IMR-90 (cell line): Measurements from ENCODE around the gene ARHGEF6. TPM values are rescaled to one million over a fixed set of nuclear protein-coding genes. Genes with fewer than 3 reads are reported as not detected.

Experiments used
- ATAC-seq: fragments of 200-7000 bp; cut with Tn5 transposase; 2 replicates; pipeline ENCODE4 v1.9.1; 2020; ENCODE audit warnings: low read depth, mild to moderate bottlenecking, moderate library complexity
- BruUV-seq: library from RNA; stranded (reverse); fragments of 400-500 nt; replicated peaks from 2 replicates; lab custom pipeline; 2021; lab: Mats Ljungman, UMichigan
- CTCF ChIA-PET: fragments of 300-600 bp; formaldehyde crosslinking; extraction: SDS; loops from one replicate; lab custom pipeline; 2021; ENCODE audit warnings: antibody characterized with exemption; lab: Yijun Ruan, JAX
- POLR2A ChIA-PET: fragments of 300-600 bp; sonication (Branson Sonifier 250); formaldehyde crosslinking; loops from one replicate; lab custom pipeline; 2022; ENCODE audit warnings: antibody characterized with exemption; ENCODE audit not compliant: unreplicated experiment; lab: Charles Lee
- DNase-seq: peaks from one replicate; pipeline ENCODE4 v3.0.0; 2013
- H2AFZ ChIP-seq: replicated peaks from 2 replicates; pipeline ENCODE3; 2013; ENCODE audit warnings: low read length, mild to moderate bottlenecking; ENCODE audit not compliant: poor library complexity
- H2AK5ac ChIP-seq: 2 replicates; pipeline ENCODE4 v1.6.1; 2013; ENCODE audit warnings: low read depth, low read length, inconsistent platforms
- H2AK9ac ChIP-seq: replicated peaks from 2 replicates; pipeline ENCODE3; 2013; ENCODE audit warnings: mild to moderate bottlenecking, low read depth, low read length, moderate library complexity; ENCODE audit not compliant: poor library complexity
- H2BK120ac ChIP-seq: 2 replicates; pipeline ENCODE4 v1.6.1; 2013; ENCODE audit warnings: low read depth, low read length, inconsistent platforms
- H2BK15ac ChIP-seq: 3 replicates; pipeline ENCODE4 v1.6.1; 2013; ENCODE audit warnings: low read depth, low read length, inconsistent platforms
- H2BK20ac ChIP-seq: 2 replicates; pipeline ENCODE4 v1.6.1; 2013; ENCODE audit warnings: low read depth, mild to moderate bottlenecking, inconsistent platforms, low read length, moderate library complexity
- H2BK5ac ChIP-seq: 2 replicates; pipeline ENCODE4 v1.6.1; 2013; ENCODE audit warnings: mild to moderate bottlenecking, low read depth, low read length, inconsistent platforms; ENCODE audit not compliant: poor library complexity, severe bottlenecking
- H3K14ac ChIP-seq: replicated peaks from 2 replicates; pipeline ENCODE4 v1.6.1; 2013; ENCODE audit warnings: low read depth, low read length, inconsistent platforms
- H3K18ac ChIP-seq: 2 replicates; pipeline ENCODE4 v1.6.1; 2013; ENCODE audit warnings: low read depth, low read length, control low read depth
- H3K23ac ChIP-seq: 2 replicates; pipeline ENCODE4 v1.6.1; 2013; ENCODE audit warnings: low read depth, low read length, inconsistent platforms
- H3K27ac ChIP-seq: 2 replicates; pipeline ENCODE4 v1.5.1; 2013; ENCODE audit warnings: mild to moderate bottlenecking, control low read depth, low read length; ENCODE audit not compliant: insufficient read depth
- H3K27me3 ChIP-seq: 2 replicates; pipeline ENCODE4 v1.6.1; 2013; ENCODE audit warnings: low read length; ENCODE audit not compliant: control insufficient read depth, insufficient read depth
- H3K36me3 ChIP-seq: 2 replicates; pipeline ENCODE4 v1.6.1; 2013; ENCODE audit warnings: low read length, mixed read lengths; ENCODE audit not compliant: control insufficient read depth, insufficient read depth
- H3K4ac ChIP-seq: 2 replicates; pipeline ENCODE4 v1.6.1; 2013; ENCODE audit warnings: low read depth, low read length, inconsistent platforms
- H3K4me1 ChIP-seq: 2 replicates; pipeline ENCODE4 v1.6.1; 2013; ENCODE audit warnings: low read length, mixed read lengths; ENCODE audit not compliant: control insufficient read depth, insufficient read depth
- H3K4me2 ChIP-seq: 2 replicates; pipeline ENCODE4 v1.6.1; 2013; ENCODE audit warnings: low read depth, mild to moderate bottlenecking, control low read depth, low read length, moderate library complexity
- H3K4me3 ChIP-seq: 2 replicates; pipeline ENCODE4 v1.5.1; 2013; ENCODE audit warnings: low read depth, mild to moderate bottlenecking, control low read depth, low read length, moderate library complexity; ENCODE audit not compliant: insufficient read depth
- H3K56ac ChIP-seq: 2 replicates; pipeline ENCODE4 v1.6.1; 2013; ENCODE audit warnings: low read length, inconsistent platforms; ENCODE audit not compliant: insufficient read depth; ENCODE audit errors: extremely low read depth
- H3K79me1 ChIP-seq, 2 experiments: 2 replicates each; pipeline ENCODE4 v1.6.1; 2013; ENCODE audit warnings: low read length in 2 of 2, inconsistent platforms in 1 of 2, low read depth in 1 of 2
- H3K9ac ChIP-seq: 2 replicates; pipeline ENCODE4 v1.6.1; 2013; ENCODE audit warnings: low read depth, low read length, control low read depth
- H3K9me1 ChIP-seq: 2 replicates; pipeline ENCODE4 v1.6.1; 2013; ENCODE audit warnings: low read length, inconsistent platforms; ENCODE audit not compliant: insufficient read depth
- H3K9me3 ChIP-seq: 2 replicates; pipeline ENCODE4 v1.6.1; 2013; ENCODE audit warnings: low read length; ENCODE audit not compliant: control insufficient read depth, insufficient read depth
- H4K20me1 ChIP-seq: 2 replicates; pipeline ENCODE4 v1.6.1; 2013; ENCODE audit warnings: low read length, inconsistent platforms; ENCODE audit not compliant: insufficient read depth
- H4K5ac ChIP-seq: 2 replicates; pipeline ENCODE4 v1.6.1; 2013; ENCODE audit warnings: mild to moderate bottlenecking, low read depth, low read length, control low read depth
- H4K8ac ChIP-seq, 2 experiments: 2 replicates each; pipeline ENCODE4 v1.6.1; 2013; ENCODE audit warnings: low read depth in 2 of 2, low read length in 2 of 2, control low read depth in 1 of 2, inconsistent platforms in 1 of 2
- H4K91ac ChIP-seq: 2 replicates; pipeline ENCODE4 v1.6.1; 2013; ENCODE audit warnings: low read depth, low read length, inconsistent platforms; ENCODE audit not compliant: insufficient read depth
- BHLHE40 ChIP-seq: fragments of 150-350 bp; IDR thresholded peaks from 2 replicates; pipeline ENCODE4 v1.6.1; 2016; ENCODE audit warnings: mild to moderate bottlenecking, low read depth, low read length
- CEBPB ChIP-seq: IDR thresholded peaks from 2 replicates; pipeline ENCODE4 v1.6.1; 2012; ENCODE audit warnings: low read depth, low read length, improper control_type of control experiment
- CHD1 ChIP-seq: IDR thresholded peaks from 2 replicates; pipeline ENCODE4 v1.6.1; 2012; ENCODE audit warnings: low read depth, low read length, improper control_type of control experiment
- FOS ChIP-seq: fragments of 150-350 bp; IDR thresholded peaks from 2 replicates; pipeline ENCODE4 v1.6.1; 2016; ENCODE audit warnings: low read depth, low read length
- MAFK ChIP-seq: IDR thresholded peaks from 2 replicates; pipeline ENCODE4 v1.6.1; 2012; ENCODE audit warnings: low read depth, low read length, improper control_type of control experiment
- MAZ ChIP-seq: IDR thresholded peaks from 2 replicates; pipeline ENCODE4 v1.6.1; 2012; ENCODE audit warnings: low read depth, mild to moderate bottlenecking, low read length, improper control_type of control experiment, moderate library complexity, borderline replicate concordance
- MXI1 ChIP-seq: IDR thresholded peaks from 2 replicates; pipeline ENCODE4 v1.6.1; 2012; ENCODE audit warnings: low read depth, mild to moderate bottlenecking, low read length, moderate library complexity, borderline replicate concordance
- POLR2A ChIP-seq: IDR thresholded peaks from 2 replicates; pipeline ENCODE4 v1.6.1; 2012; ENCODE audit warnings: mild to moderate bottlenecking, low read depth, low read length
- RAD21 ChIP-seq: IDR thresholded peaks from 2 replicates; pipeline ENCODE4 v1.6.1; 2012; ENCODE audit warnings: low read length, improper control_type of control experiment
- RCOR1 ChIP-seq: IDR thresholded peaks from 2 replicates; pipeline ENCODE4 v1.6.1; 2012; ENCODE audit warnings: mild to moderate bottlenecking, low read length, improper control_type of control experiment; ENCODE audit not compliant: insufficient replicate concordance
- RFX5 ChIP-seq: IDR thresholded peaks from 2 replicates; pipeline ENCODE4 v1.8.0; 2012; ENCODE audit warnings: low read depth, mild to moderate bottlenecking, low read length, moderate library complexity
- SMC3 ChIP-seq: fragments of 150-350 bp; IDR thresholded peaks from 2 replicates; pipeline ENCODE4 v1.6.1; 2016; ENCODE audit warnings: low read depth, mild to moderate bottlenecking, antibody characterized with exemption, low read length, moderate library complexity
- WGBS, 2 experiments: methylation state at CpG; one replicate each; pipeline versions ENCODE4 v1.1.5 to v1.1.7; 2013; ENCODE audit warnings: missing lambda C conversion rate in 2 of 2; ENCODE audit not compliant: insufficient read length in 1 of 2; ENCODE audit errors: extremely low coverage in 2 of 2; 5-methylcytosine and 5-hydroxymethylcytosine counted together
- dilution Hi-C: fragments of 300-500 bp; cut with HindIII; formaldehyde crosslinking; loops from one replicate; pipeline ENCODE4 v1.14.3; 2018; ENCODE audit warnings: low sequenced_read_pairs; ENCODE audit not compliant: unreplicated experiment
- in situ Hi-C: fragments of 300-500 bp; cut with MboI; formaldehyde crosslinking; loops from 3 replicates; pipeline ENCODE4 v1.14.3; 2019; ENCODE audit warnings: low sequenced_read_pairs, inconsistent platforms, mixed read lengths
- intact Hi-C: fragments of 100-400 bp; cut with micrococcal nuclease; formaldehyde crosslinking; loops from 2 replicates; pipeline ENCODE4 v1.10.0; 2022
- polyA plus RNA-seq, 3 experiments: library from polyadenylated mRNA; depleted of rRNA; stranded (reverse); fragments of >200 nt; gene quantifications; 2 replicates each; pipeline ENCODE4 v1.2.3, GENCODE V29; 2012; ENCODE audit warnings: low replicate concordance in 1 of 3
- total RNA-seq: library from RNA; depleted of rRNA; stranded (reverse); fragments of >200 nt; gene quantifications from 2 replicates; pipeline ENCODE4 v1.2.3, GENCODE V29; 2012
- TF ChIP-seq, protein P1 (sequence below): conservative IDR thresholded peaks from 2 replicates; pipeline ENCODE4 v1.5.1; 2012; ENCODE audit warnings: mild to moderate bottlenecking, low read depth, low read length, improper control_type of control experiment
- TF ChIP-seq, protein P2 (sequence below): fragments of 150-350 bp; IDR thresholded peaks from 2 replicates; pipeline ENCODE4 v1.6.1; 2017; ENCODE audit warnings: mild to moderate bottlenecking, antibody characterized with exemption, low read length, low read depth
- TF ChIP-seq, protein P3 (sequence below): fragments of 150-350 bp; IDR thresholded peaks from 2 replicates; pipeline ENCODE4 v1.6.1; 2016; ENCODE audit warnings: low read depth, mild to moderate bottlenecking, low read length, moderate library complexity, borderline replicate concordance

The ARHGEF6 gene
- total and polyA plus RNA-seq, 2 of the 4 experiments (the other 2 are of a cell fraction) = 2.1 to 2.7 TPM

- no peak overlapping the region for H2AK5ac ChIP-seq
- H2BK15ac ChIP-seq = no peak overlapping the region
- POLR2A ChIA-PET = no interaction called here
- no peak overlapping the region for H3K4me3 ChIP-seq
- no peak overlapping the region for H2BK5ac ChIP-seq
- no peaks in the 10 kb centered on the region for H3K4me1 ChIP-seq
- no peaks in the 10 kb centered on the region for H3K36me3 ChIP-seq
- no peak overlapping the region for H2AFZ ChIP-seq
- no peak overlapping the region for H4K91ac ChIP-seq
- no peaks in the 10 kb centered on the region for H3K9me3 ChIP-seq
- H3K27me3 ChIP-seq = no peaks in the 10 kb centered on the region
- no peak overlapping the region for H2AK9ac ChIP-seq
- dilution Hi-C loops = no loop called here
- no peak overlapping the region for H3K4me2 ChIP-seq
- no peak overlapping the region for H3K56ac ChIP-seq
- no peak overlapping the region for H3K27ac ChIP-seq
- WGBS, 2 experiments = 78% methylated on average over 2 of the region's 5 CpGs; no CpG with 5 or more reads in 1 of the 2 experiments
- no peak overlapping the region for H2BK20ac ChIP-seq
- H3K4ac ChIP-seq = no peak overlapping the region
- H4K8ac ChIP-seq = no peak overlapping the region
- H2BK120ac ChIP-seq = no peak overlapping the region
- H3K18ac ChIP-seq = no peak overlapping the region
- no peak for TF ChIP-seq SMC3
- no peak for TF ChIP-seq BHLHE40
- no peak for TF ChIP-seq CEBPB
- TF ChIP-seq FOS = no peak
- TF ChIP-seq, protein P1, sequence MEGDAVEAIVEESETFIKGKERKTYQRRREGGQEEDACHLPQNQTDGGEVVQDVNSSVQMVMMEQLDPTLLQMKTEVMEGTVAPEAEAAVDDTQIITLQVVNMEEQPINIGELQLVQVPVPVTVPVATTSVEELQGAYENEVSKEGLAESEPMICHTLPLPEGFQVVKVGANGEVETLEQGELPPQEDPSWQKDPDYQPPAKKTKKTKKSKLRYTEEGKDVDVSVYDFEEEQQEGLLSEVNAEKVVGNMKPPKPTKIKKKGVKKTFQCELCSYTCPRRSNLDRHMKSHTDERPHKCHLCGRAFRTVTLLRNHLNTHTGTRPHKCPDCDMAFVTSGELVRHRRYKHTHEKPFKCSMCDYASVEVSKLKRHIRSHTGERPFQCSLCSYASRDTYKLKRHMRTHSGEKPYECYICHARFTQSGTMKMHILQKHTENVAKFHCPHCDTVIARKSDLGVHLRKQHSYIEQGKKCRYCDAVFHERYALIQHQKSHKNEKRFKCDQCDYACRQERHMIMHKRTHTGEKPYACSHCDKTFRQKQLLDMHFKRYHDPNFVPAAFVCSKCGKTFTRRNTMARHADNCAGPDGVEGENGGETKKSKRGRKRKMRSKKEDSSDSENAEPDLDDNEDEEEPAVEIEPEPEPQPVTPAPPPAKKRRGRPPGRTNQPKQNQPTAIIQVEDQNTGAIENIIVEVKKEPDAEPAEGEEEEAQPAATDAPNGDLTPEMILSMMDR = no peak
- TF ChIP-seq MAZ = no peak
- no peak for TF ChIP-seq MXI1
- TF ChIP-seq, protein P2, sequence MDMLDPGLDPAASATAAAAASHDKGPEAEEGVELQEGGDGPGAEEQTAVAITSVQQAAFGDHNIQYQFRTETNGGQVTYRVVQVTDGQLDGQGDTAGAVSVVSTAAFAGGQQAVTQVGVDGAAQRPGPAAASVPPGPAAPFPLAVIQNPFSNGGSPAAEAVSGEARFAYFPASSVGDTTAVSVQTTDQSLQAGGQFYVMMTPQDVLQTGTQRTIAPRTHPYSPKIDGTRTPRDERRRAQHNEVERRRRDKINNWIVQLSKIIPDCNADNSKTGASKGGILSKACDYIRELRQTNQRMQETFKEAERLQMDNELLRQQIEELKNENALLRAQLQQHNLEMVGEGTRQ = no peak
- TF ChIP-seq, protein P3, sequence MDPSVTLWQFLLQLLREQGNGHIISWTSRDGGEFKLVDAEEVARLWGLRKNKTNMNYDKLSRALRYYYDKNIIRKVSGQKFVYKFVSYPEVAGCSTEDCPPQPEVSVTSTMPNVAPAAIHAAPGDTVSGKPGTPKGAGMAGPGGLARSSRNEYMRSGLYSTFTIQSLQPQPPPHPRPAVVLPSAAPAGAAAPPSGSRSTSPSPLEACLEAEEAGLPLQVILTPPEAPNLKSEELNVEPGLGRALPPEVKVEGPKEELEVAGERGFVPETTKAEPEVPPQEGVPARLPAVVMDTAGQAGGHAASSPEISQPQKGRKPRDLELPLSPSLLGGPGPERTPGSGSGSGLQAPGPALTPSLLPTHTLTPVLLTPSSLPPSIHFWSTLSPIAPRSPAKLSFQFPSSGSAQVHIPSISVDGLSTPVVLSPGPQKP = no peak
- no peak for TF ChIP-seq RCOR1
- no peak for TF ChIP-seq CHD1
- TF ChIP-seq RAD21 = no peak
- no peak for TF ChIP-seq POLR2A
- TF ChIP-seq RFX5 = no peak
- no peak for TF ChIP-seq MAFK
- H3K14ac ChIP-seq = no peak overlapping the region
- H3K79me1 ChIP-seq = no peaks in the 10 kb centered on the region
- CTCF ChIA-PET = no interaction called here
- no peaks in the 10 kb centered on the region for H4K20me1 ChIP-seq
- H3K9me1 ChIP-seq = 0 out of 2 replicates have a peak, but pooled peaks cover 3% of the 10 kb centered on the region
- no peak overlapping the region for H3K23ac ChIP-seq
- DNase-seq (no peak), ATAC-seq (no peak)
- no TSS peak for BruUV-seq
- intact Hi-C loops = no loop called here
- in situ Hi-C loops = no loop called here
- no peak overlapping the region for H3K9ac ChIP-seq
- no peak overlapping the region for H4K5ac ChIP-seq
Observed at GRCh38 chrX:136731207-136731782, 49.4 kb downstream of the ARHGEF6 start.
